COLO829 (cell line): Measurements from ENCODE around the gene DDX1.
"Not testable (repeated sequence)": the region's sequence is repeated elsewhere in the genome, so short reads cannot be mapped to it uniquely, and the experiment has no call there.

Source experiments
- DNase-seq: peaks from one replicate; pipeline ENCODE4 v3.0.0; 2012; ENCODE audit warnings: low spot score

Gene DDX1

DNA sequence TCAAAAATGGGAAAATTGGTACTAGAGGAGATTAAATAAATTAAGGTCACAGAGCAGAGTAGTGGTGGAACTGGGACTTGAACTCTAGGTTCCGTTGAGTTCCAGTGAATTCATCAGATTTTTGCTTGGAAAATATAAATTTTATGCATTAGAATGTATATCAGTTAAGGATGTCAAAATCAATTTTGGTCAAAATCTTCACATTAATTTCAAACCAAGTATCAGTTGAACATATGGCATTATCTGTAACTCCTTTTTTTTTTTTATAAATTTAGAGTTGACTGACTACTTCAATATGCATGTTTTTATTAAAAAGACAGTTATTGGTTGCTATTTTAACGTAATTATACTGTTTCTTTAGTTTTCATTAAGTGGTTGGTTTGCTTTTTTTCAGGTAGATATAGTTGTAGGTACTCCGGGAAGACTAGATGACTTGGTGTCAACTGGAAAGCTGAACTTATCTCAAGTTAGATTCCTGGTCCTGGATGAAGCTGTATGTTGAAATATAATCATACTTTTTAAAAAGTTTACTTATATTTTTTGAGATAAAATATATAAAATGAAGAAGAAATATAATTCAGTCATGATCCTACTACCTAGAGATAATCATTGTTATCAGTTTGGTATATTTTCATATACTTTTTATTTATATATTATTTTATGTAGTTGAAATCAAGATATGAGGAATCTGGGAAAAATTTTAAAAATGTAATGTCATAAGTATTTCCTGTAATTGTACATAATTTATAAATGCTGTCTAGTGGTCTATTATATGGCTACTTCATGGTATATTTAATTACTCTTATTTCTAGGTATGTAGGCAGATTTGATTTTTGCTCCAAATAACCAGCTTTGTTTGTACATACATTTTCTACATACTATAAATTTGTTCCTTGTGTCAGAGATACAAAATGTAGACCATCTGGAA lies 25.4 kb downstream of the DDX1 start:
- no peak for DNase-seq

DNA sequence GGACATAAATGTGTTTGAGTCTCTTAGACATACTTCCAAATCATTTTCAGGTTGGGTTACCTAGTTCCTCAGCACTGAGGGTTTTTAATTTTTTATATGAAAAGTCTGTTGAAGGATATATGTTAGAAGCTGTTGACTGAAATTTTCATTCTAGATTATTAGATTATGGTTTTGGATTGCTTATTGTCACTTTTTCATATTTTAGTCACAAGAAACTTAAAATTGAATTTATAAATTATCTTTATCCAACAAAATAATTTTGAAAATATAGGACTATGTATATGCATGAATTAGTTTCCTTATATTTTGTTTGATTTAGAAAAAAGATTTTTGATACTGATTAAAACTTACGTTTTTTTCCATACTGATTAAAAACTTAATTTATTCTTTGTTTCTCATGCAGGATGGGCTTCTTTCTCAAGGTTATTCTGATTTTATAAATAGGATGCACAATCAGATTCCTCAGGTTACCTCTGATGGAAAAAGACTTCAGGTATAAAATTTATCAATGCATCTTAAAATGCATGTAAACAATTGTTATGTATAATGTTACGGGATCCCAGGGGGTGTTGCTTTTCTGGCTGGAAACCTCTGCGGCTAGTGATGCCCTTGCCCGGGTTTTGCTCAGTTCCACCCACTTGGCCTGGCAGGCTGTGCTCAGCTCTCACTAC lies 26.2 kb downstream of the DDX1 start:
- DNase-seq: no peak

DNA sequence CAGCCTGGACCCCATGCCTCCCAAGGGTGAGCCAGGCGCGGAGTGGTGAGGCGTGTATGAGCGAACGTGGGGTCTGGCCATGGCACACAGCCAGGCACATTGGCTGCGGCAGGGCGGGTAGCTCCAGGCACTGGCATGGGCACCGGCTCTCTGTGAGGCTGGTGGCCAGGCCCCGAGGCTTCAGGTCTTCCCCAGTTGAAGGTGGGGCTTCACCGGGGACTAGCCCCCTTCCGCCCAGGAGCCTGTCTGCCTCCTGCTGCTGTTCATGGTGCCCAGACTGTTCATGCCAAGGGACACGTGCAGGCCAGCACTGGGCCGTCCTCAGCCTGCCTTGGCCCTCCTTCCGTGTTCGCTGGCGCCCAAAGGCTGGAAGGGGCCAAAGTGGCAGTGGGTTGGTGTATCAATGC lies 26.8 kb downstream of the DDX1 start:
- DNase-seq: no peak

- DNase-seq: no peak
Measured at GRCh38 chr2:15619076-15619475, 27.4 kb downstream of the DDX1 start.

- no peak for DNase-seq
Measured at GRCh38 chr2:15619510-15619909, 27.8 kb downstream of the DDX1 start.

DNA sequence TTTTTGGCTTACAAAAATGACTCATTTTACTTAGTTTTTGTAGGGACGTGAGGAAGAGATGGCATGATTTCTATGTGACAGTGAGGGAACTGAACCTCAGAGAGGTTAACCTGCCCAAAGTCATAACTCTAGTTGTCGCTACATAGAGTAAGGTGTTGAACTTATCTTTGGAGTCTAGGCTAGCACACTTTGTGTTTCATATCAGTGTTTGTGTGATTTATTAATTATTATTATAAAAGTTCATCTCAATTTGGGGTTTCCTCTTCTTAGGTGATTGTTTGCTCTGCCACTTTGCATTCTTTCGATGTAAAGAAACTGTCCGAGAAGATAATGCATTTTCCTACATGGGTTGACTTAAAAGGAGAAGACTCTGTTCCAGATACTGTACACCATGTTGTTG lies 28.3 kb downstream of the DDX1 start:
- DNase-seq: no peak

- no peak for DNase-seq
Measured at GRCh38 chr2:15620340-15620739, 28.7 kb downstream of the DDX1 start.

DNA sequence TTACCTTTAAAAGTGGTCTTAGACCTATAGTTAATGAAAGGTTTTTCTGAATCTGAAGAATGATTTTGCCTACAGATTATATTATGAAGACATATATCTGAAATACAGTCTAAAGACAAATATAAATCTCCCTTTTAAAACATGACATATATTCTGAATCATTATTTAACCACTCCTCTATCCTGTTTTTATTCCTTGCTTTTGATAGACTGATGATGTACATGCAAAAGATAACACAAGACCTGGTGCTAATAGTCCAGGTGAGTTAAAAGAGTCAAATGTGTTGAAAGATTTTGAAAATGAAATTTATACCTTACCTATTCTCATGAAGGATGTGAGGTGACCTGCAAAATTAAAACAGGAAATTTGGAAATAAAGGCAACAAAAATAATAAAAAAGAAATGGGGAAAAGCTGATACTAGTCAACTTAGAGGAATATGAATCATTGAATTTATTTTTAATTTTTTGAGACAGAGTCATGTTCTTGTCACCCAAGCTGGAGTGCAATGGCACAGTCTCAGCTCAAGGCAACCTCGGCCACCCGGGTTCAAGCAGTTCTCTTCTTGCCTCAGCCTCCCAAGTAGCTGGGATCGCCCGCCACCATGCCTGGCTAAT lies 29.3 kb downstream of the DDX1 start:
- no peak for DNase-seq

DNA sequence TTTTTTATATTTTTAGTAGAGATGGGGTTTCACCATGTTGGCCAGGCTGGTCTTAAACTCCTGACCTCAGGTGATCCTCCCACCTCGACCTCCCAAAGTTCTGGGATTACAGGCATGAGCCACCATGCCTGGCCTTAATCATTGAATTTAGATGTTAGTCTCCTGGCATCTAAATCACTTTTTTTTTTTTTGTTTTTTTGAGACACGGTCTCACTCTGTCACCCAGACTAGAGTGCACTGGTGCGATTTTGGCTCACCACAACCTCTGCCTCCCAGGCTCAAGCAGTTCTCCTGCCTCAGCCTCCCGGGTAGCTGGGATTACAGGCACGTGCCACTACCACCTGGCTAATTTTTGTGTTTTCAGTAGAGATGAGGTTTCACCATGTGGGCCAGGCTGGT lies 29.8 kb downstream of the DDX1 start:
- DNase-seq: not testable (repeated sequence)

DNA sequence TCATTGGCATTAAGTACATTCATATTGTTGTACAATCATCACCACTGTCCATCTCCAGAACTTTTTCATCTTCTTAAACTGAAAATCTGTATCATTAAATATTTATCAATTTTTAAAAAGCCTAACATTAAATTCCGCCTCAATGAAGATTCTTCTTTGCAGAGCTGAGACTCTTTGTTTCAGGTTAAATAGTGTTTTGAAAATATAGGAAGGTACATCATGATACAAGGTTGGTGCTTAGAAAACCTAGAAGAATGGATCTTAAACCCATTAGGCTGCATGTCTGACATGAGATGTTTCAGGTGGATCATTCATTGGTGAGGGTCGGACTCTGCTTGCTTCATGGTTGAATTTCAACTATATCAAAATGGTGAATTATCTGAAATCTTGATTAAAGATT lies 30.5 kb downstream of the DDX1 start:
- no peak for DNase-seq

DNA sequence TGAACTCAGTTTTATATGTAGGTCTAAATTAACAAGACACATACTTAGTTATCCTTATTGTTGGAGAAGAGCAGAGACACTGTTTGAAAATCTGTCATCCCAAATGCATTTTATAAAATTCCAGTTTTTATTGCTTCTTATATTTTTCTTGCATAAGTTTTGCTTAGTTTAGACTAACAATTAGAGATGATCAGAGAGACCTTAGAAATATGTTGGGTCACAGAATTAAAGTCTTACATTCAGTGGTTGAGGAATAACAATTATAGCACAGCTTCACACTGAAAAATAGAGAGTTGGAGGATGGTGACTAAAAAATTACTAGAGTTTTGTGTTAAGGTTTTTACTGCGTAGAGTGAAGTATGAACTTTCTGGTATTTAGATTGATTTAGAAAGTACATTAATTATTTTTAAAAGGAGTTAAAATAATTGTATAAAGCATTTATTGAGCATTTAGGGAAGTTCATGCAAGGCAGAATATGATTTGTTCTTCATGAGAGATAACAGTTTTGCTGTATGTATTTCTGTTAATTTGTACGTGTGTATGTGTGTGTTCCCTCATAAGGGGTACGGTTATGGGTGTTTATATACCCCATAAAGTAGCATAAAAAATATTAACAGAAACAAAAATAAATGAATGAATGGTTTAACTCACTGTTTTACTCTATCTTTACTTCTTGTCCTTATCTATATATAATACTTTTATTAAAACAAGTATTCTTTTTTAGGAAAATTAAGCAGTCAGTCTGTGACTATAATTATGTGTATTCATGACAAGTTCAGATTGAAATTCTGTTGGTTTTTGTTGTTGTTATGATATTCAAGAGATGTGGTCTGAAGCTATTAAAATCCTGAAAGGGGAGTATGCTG lies 31.2 kb downstream of the DDX1 start:
- no peak for DNase-seq

GRCh38 chr2:15623481-15623796 lies 31.8 kb downstream of the DDX1 start:
- no peak for DNase-seq

GRCh38 chr2:15623898-15624541 lies 32.4 kb downstream of the DDX1 start:
- no peak for DNase-seq

- no peak for DNase-seq
Measured at GRCh38 chr2:15624903-15625302, 33.2 kb downstream of the DDX1 start.

DNA sequence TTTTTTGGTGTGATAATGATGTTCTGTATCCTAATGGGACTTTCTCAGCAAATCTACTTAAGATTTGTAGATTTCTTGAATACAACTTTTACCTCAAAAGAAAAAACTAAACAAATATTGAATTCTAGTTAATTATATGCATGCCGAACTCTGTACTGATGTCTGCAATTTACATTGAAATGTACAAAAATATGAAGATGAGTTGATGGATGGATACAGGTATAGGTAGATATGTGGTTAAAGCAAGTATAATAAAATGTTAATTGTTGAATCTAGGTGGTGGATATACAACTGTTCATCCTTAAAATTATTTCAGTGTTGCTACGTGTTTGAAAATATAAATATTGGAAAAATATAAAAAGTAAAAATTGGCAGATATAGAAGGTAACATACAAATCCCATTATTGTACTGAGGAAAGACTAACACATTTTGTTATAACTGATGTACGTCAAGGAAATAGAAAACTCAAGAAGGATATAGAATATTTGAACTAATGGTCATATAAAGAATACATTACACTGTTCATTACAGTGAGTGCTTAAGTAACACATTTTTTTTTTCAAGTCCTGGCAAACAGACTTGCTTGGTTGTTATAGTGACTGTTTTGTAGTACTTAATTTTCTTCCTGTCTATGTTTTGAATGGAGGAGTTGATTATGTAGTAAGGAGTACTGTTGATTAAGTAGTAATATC lies 33.8 kb downstream of the DDX1 start:
- DNase-seq: no peak

- DNase-seq: no peak
Measured at GRCh38 chr2:15626126-15626525, 34.5 kb downstream of the DDX1 start.

- no peak for DNase-seq
Measured at GRCh38 chr2:15626967-15627366, 35.3 kb downstream of the DDX1 start.

DNA sequence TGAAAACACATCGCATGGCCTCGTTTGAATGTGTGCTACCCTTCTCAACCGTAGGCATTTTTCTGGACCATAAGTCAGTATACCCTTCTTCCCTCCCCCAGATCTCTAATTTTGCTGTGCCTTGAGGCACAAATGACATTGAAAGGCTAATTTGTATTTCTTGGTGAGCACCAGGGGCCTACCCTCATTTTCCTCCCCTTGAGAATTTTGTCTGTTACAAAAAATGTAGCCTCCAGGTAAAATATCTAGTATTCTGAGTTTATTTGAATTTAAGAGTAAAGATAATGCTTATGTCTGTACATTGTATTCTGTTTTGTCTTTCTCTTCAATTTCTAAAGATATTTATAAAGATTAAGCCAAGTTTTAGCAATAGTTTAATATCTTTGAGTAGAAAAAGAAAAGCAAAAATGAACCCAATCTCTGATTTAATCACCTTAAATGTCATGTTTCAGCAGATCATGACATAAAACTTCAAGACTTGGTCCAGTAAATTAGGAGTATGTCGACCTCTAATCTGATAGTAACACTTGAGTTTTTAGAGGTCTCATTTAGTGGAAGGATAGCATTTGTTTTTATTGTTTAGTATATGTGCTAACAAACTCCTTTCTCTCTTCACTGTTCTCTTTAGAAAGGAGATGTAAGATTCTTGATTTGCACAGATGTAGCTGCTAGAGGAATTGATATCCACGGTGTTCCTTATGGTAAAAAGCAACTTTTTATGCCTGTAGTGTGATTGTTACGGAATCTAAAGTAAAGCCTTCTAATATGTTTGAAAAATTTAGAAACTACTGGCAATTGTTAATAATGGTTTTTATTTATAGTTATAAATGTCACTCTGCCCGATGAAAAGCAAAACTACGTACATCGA lies 36.4 kb downstream of the DDX1 start:
- DNase-seq: no peak

DNA sequence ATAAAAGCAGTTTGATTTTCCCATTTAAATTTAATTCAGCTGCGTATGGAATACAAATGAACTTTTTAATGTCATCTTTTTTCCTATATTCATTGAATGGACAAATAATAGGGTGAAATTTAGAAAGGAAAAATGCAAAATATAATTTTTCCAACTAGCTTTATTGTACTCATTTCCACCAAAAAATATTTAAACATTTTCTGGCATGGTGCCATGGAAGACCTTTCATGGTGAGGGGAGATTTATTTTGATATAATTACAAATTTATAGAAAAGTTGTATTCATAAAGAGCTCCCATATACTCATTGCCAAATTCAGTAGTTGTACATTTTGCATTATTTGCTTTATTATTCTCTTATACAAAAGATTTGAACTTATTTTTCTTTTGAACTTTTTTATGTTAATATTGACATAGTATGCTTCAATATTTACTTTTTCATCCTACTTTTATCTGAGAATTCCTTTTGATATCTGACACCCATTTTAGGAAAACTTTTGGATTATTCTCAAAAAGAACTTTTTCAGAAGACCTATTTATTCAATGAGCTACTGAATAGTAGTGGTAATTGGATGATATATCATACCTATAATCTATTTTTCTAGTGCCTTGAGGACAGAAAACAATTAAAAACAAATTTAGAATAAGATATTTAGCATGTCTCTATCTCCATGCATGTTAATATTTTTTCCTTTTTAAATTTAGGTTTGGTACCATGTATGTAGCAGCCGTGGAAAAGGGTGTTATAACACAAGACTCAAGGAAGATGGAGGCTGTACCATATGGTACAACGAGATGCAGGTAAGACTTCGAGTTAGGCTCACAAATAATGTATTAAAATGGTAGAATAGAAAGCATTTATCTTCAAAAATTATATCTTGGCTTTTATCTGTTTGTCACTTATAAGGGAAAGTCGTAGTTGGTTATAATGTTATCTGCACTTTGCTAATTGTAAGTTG lies 37.5 kb downstream of the DDX1 start:
- no peak for DNase-seq
